ENCODE data around the gene KCNH5.

Gene KCNH5

GRCh38 chr14:62994096-62994495 is 51.2 kb downstream of the KCNH5 start:
- DNase-seq (ENCODE audit: low read depth in 2 of 3, low spot score in 2 of 3): no peak

- no peak for DNase-seq (ENCODE audit: low read depth in 2 of 3, low spot score in 2 of 3)
These were observed 56.3 kb downstream of the KCNH5 start for GRCh38 chr14:62988967-62989366.

- no peak for DNase-seq (ENCODE audit: low read depth in 2 of 3, low spot score in 2 of 3)
These were observed 61.4 kb downstream of the KCNH5 start for GRCh38 chr14:62983821-62984220.

- no peak for DNase-seq (ENCODE audit: low read depth in 2 of 3, low spot score in 2 of 3)
These were observed 64.6 kb downstream of the KCNH5 start for GRCh38 chr14:62980693-62981092.

GRCh38 chr14:62957562-62957961 is 87.7 kb downstream of the KCNH5 start:
- no peak for DNase-seq (ENCODE audit: low read depth in 2 of 3, low spot score in 2 of 3)

GRCh38 chr14:62956413-62956812 is 88.8 kb downstream of the KCNH5 start:
- DNase-seq (ENCODE audit: low read depth in 2 of 3, low spot score in 2 of 3): no peak

- DNase-seq (ENCODE audit: low read depth in 2 of 3, low spot score in 2 of 3): no peak
These were observed 91.1 kb downstream of the KCNH5 start for GRCh38 chr14:62954165-62954564.

GRCh38 chr14:62952226-62952625 is 93.0 kb downstream of the KCNH5 start:
- no peak for DNase-seq (ENCODE audit: low read depth in 2 of 3, low spot score in 2 of 3)

GRCh38 chr14:62947301-62947700 is 98.0 kb downstream of the KCNH5 start:
- DNase-seq (ENCODE audit: low read depth in 2 of 3, low spot score in 2 of 3): no peak

- DNase-seq (ENCODE audit: low read depth in 2 of 3, low spot score in 2 of 3): no peak
These were observed 99.0 kb downstream of the KCNH5 start for GRCh38 chr14:62946221-62946620.

GRCh38 chr14:62943202-62943601 is 102.1 kb downstream of the KCNH5 start:
- DNase-seq (ENCODE audit: low read depth in 2 of 3, low spot score in 2 of 3): no peak

GRCh38 chr14:62939970-62940369 is 105.3 kb downstream of the KCNH5 start:
- no peak for DNase-seq (ENCODE audit: low read depth in 2 of 3, low spot score in 2 of 3)

- no peak for DNase-seq (ENCODE audit: low read depth in 2 of 3, low spot score in 2 of 3)
These were observed 106.5 kb downstream of the KCNH5 start for GRCh38 chr14:62938778-62939177.

GRCh38 chr14:62934439-62934838 is 110.8 kb downstream of the KCNH5 start:
- DNase-seq (ENCODE audit: low read depth in 2 of 3, low spot score in 2 of 3): no peak

- no peak for DNase-seq (ENCODE audit: low read depth in 2 of 3, low spot score in 2 of 3)
These were observed 123.8 kb downstream of the KCNH5 start for GRCh38 chr14:62921466-62921865.

GRCh38 chr14:62916551-62916950 is 128.7 kb downstream of the KCNH5 start:
- DNase-seq (ENCODE audit: low read depth in 2 of 3, low spot score in 2 of 3): no peak

- no peak for DNase-seq (ENCODE audit: low read depth in 2 of 3, low spot score in 2 of 3)
These were observed 130.4 kb downstream of the KCNH5 start for GRCh38 chr14:62914873-62915272.

- DNase-seq (ENCODE audit: low read depth in 2 of 3, low spot score in 2 of 3): no peak
These were observed 131.2 kb downstream of the KCNH5 start for GRCh38 chr14:62914025-62914424.

GRCh38 chr14:62908506-62908905 is 136.8 kb downstream of the KCNH5 start:
- DNase-seq (ENCODE audit: low read depth in 2 of 3, low spot score in 2 of 3): no peak

GRCh38 chr14:62905566-62905965 is 139.7 kb downstream of the KCNH5 start:
- no peak for DNase-seq (ENCODE audit: low read depth in 2 of 3, low spot score in 2 of 3)

GRCh38 chr14:62897771-62898170 is 147.5 kb downstream of the KCNH5 start:
- no peak for DNase-seq (ENCODE audit: low read depth in 2 of 3, low spot score in 2 of 3)

GRCh38 chr14:62896932-62897456 is 148.3 kb downstream of the KCNH5 start:
- no peak for DNase-seq (ENCODE audit: low read depth in 2 of 3, low spot score in 2 of 3)

GRCh38 chr14:62894736-62895135 is 150.5 kb downstream of the KCNH5 start:
- no peak for DNase-seq (ENCODE audit: low read depth in 2 of 3, low spot score in 2 of 3)

- no peak for DNase-seq (ENCODE audit: low read depth in 2 of 3, low spot score in 2 of 3)
These were observed 155.9 kb downstream of the KCNH5 start for GRCh38 chr14:62889364-62889763.
